ENCODE measurements around the gene DAPK1.

- no peak for TF ChIP-seq CTCF (IDR thresholded peaks at IDR 0.05)
- TF ChIP-seq POLR2AphosphoS5 (IDR thresholded peaks at IDR 0.05) = no peak
- TF ChIP-seq POLR2A (IDR thresholded peaks at IDR 0.05) = no peak
These were observed 210.3 kb downstream of the DAPK1 start for GRCh38 chr9:87707805-87708506.

Data from stomach (tissue), 4 donors.